ENCODE results near the gene DNM3.
A peak's percentile ranks its signal among the peaks of the same experiment; 100 is the strongest.

Gene DNM3

GRCh38 chr1:172347416-172347815 lies 506.1 kb downstream of the DNM3 start:
- no peak overlapping the region for H3K27ac Mint-ChIP-seq
- H3K4me1 Mint-ChIP-seq: peaks cover 43% of the 10 kb centered on the region
- TF ChIP-seq, protein P1, sequence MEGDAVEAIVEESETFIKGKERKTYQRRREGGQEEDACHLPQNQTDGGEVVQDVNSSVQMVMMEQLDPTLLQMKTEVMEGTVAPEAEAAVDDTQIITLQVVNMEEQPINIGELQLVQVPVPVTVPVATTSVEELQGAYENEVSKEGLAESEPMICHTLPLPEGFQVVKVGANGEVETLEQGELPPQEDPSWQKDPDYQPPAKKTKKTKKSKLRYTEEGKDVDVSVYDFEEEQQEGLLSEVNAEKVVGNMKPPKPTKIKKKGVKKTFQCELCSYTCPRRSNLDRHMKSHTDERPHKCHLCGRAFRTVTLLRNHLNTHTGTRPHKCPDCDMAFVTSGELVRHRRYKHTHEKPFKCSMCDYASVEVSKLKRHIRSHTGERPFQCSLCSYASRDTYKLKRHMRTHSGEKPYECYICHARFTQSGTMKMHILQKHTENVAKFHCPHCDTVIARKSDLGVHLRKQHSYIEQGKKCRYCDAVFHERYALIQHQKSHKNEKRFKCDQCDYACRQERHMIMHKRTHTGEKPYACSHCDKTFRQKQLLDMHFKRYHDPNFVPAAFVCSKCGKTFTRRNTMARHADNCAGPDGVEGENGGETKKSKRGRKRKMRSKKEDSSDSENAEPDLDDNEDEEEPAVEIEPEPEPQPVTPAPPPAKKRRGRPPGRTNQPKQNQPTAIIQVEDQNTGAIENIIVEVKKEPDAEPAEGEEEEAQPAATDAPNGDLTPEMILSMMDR (IDR thresholded peaks at IDR 0.05): no peak
- H3K9me3 Mint-ChIP-seq: peaks cover 35% of the 10 kb centered on the region
- H3K36me3 Mint-ChIP-seq (ENCODE audit: low read depth): peaks cover 26% of the 10 kb centered on the region
- peaks cover 3% of the 10 kb centered on the region for H3K27me3 Mint-ChIP-seq (ENCODE audit: low read depth, poor library complexity)
- no peak for DNase-seq
- H3K4me3 Mint-ChIP-seq: no peak overlapping the region

GRCh38 chr1:172350856-172351255 lies 509.6 kb downstream of the DNM3 start:
- Mint-ChIP-seq H3K4me1 (peaks cover 43% of the 10 kb centered on the region), H3K9me3 (peaks cover 30% of the 10 kb centered on the region), H3K27ac (peak overlapping the region; percentile 68), H3K36me3 (ENCODE audit: low read depth) (peaks cover 26% of the 10 kb centered on the region), H3K27me3 (ENCODE audit: low read depth, poor library complexity) (peaks cover 6% of the 10 kb centered on the region), H3K4me3 (no peak overlapping the region)
- TF ChIP-seq, protein P1 (IDR thresholded peaks at IDR 0.05): no peak
- no peak for DNase-seq

- Mint-ChIP-seq H3K27ac (peak overlapping the region; percentile 81), H3K36me3 (ENCODE audit: low read depth) (peaks cover 22% of the 10 kb centered on the region), H3K4me1 (peaks cover 47% of the 10 kb centered on the region), H3K4me3 (no peak overlapping the region), H3K9me3 (peaks cover 26% of the 10 kb centered on the region), H3K27me3 (ENCODE audit: low read depth, poor library complexity) (peaks cover 6% of the 10 kb centered on the region)
- TF ChIP-seq, protein P1 (IDR thresholded peaks at IDR 0.05): no peak
- DNase-seq: no peak
Measured at GRCh38 chr1:172351346-172351745, 510.0 kb downstream of the DNM3 start.

DNA sequence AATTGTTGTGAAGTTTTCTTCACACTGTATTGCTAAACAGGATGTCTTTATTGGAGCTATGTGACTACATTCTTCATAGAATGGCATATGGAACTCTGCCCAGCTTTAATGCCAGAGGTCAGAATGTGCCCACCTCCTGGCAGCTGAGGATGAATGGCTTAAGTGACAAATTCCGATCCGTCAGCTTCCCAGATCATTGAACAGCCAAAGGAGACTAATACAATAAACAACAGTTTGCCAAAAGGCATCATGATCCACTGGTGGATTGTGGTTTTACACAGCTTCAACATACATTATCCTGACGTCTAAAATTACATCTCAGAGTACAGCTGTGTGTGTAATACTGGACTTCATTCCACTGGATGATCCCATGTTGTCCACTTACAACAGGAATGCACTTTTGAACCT lies 510.5 kb downstream of the DNM3 start:
- peaks cover 6% of the 10 kb centered on the region for H3K27me3 Mint-ChIP-seq (ENCODE audit: low read depth, poor library complexity)
- peaks cover 19% of the 10 kb centered on the region for H3K36me3 Mint-ChIP-seq (ENCODE audit: low read depth)
- peaks cover 21% of the 10 kb centered on the region for H3K9me3 Mint-ChIP-seq
- peaks cover 47% of the 10 kb centered on the region for H3K4me1 Mint-ChIP-seq
- H3K27ac Mint-ChIP-seq: peak overlapping the region; percentile 81
- TF ChIP-seq, protein P1 (IDR thresholded peaks at IDR 0.05): no peak
- DNase-seq: no peak
- no peak overlapping the region for H3K4me3 Mint-ChIP-seq

GRCh38 chr1:172352435-172352834 lies 511.1 kb downstream of the DNM3 start:
- TF ChIP-seq, protein P1 (IDR thresholded peaks at IDR 0.05): no peak
- peaks cover 15% of the 10 kb centered on the region for H3K9me3 Mint-ChIP-seq
- peaks cover 47% of the 10 kb centered on the region for H3K4me1 Mint-ChIP-seq
- DNase-seq: no peak
- H3K27ac Mint-ChIP-seq: no peak overlapping the region
- H3K36me3 Mint-ChIP-seq (ENCODE audit: low read depth): peaks cover 14% of the 10 kb centered on the region
- no peak overlapping the region for H3K4me3 Mint-ChIP-seq
- H3K27me3 Mint-ChIP-seq (ENCODE audit: low read depth, poor library complexity): peaks cover 6% of the 10 kb centered on the region
